PFSK-1 (cell line): ENCODE measurements around the gene CACNA2D2.

Source experiments
- FOXP2 ChIP-seq: optimal IDR thresholded peaks from 2 replicates; pipeline ENCODE3; 2011; ENCODE audit warnings: borderline replicate concordance, control low read depth, inconsistent platforms; ENCODE audit not compliant: insufficient read depth; ENCODE audit errors: extremely low read length, extremely low read depth
- POLR2AphosphoS5 ChIP-seq: IDR thresholded peaks from 2 replicates; pipeline ENCODE4 v1.6.1; 2012; ENCODE audit warnings: low read depth, mild to moderate bottlenecking, control low read depth, low read length, moderate library complexity
- REST ChIP-seq, 2 experiments: IDR thresholded peaks; 2 replicates each; pipeline versions ENCODE4 v1.6.1 to v1.8.0; 2011 to 2012; ENCODE audit warnings: low read depth in 2 of 2, low read length in 2 of 2, control low read depth in 1 of 2, inconsistent platforms in 1 of 2, mild to moderate bottlenecking in 1 of 2, moderate library complexity in 1 of 2; ENCODE audit not compliant: insufficient read depth in 1 of 2
- SIN3A ChIP-seq: IDR thresholded peaks from 2 replicates; pipeline ENCODE4 v1.6.1; 2012; ENCODE audit warnings: mild to moderate bottlenecking, low read length, moderate library complexity, borderline replicate concordance; ENCODE audit not compliant: insufficient read depth
- TAF1 ChIP-seq: IDR thresholded peaks from 2 replicates; pipeline ENCODE4 v1.6.1; 2012; ENCODE audit warnings: low read length, control low read depth, borderline replicate concordance; ENCODE audit not compliant: insufficient read depth

- no peak for TF ChIP-seq REST (IDR thresholded peaks at IDR 0.05; ENCODE audit: insufficient read depth in 1 of 2, low read depth in 2 of 2, low read length in 2 of 2)
- no peak for TF ChIP-seq POLR2AphosphoS5
- no peak for TF ChIP-seq FOXP2
- no peak for TF ChIP-seq TAF1
- no peak for TF ChIP-seq SIN3A
Observed at GRCh38 chr3:50475348-50475747, 28.1 kb downstream of the CACNA2D2 start.
